ENCODE data around the gene MOSMO.
"Not testable (repeated sequence)": the region's sequence is repeated elsewhere in the genome, so short reads cannot be mapped to it uniquely, and the experiment has no call there.

GRCh38 chr16:22128537-22128936 lies 120.6 kb downstream of the MOSMO start:
- not testable (repeated sequence) for TF ChIP-seq SUZ12 (IDR thresholded peaks at IDR 0.05; ENCODE audit: extremely low read depth, insufficient read depth, insufficient read length); ZNF274 (IDR thresholded peaks at IDR 0.05; ENCODE audit: low read depth, low read length); YY1 (IDR thresholded peaks at IDR 0.05; ENCODE audit: insufficient read depth, insufficient read length)
